H1 (cell line): ENCODE data around the gene VPS41. TPM values are rescaled to one million over a fixed set of nuclear protein-coding genes. Genes with fewer than 3 reads are reported as not detected.

Experiments used
- CTCF ChIA-PET: fragments of 300-600 bp; sonication (Branson Sonifier 250); formaldehyde crosslinking; loops from one replicate; lab custom pipeline; 2021; ENCODE audit not compliant: partially characterized antibody; lab: Charles Lee
- POLR2A ChIA-PET: fragments of 300-600 bp; sonication (Branson Sonifier 250); formaldehyde crosslinking; loops from one replicate; lab custom pipeline; 2021; ENCODE audit warnings: inconsistent platforms; ENCODE audit not compliant: partially characterized antibody; lab: Charles Lee
- DNase-seq, 2 experiments: peaks; one replicate each; pipeline versions ENCODE4 v3.0.0 to v3.0.0-alpha.2; 2010 to 2022; ENCODE audit warnings: low spot score in 2 of 2, low read depth in 1 of 2, mixed read lengths in 1 of 2
- FAIRE-seq: peaks from 2 replicates; lab custom pipeline; 2011; peaks lifted over from hg19 to GRCh38; lab: Jason Lieb, UNC
- H2AFZ ChIP-seq: 2 replicates; pipeline ENCODE4 v1.8.1; 2012; ENCODE audit warnings: low read length, inconsistent platforms
- H2AK5ac ChIP-seq: 2 replicates; pipeline ENCODE4 v1.6.1; 2013; ENCODE audit warnings: low read depth, low read length
- H2BK120ac ChIP-seq: replicated peaks from 2 replicates; pipeline ENCODE3; 2013; ENCODE audit warnings: low read depth, low read length, inconsistent platforms
- H2BK12ac ChIP-seq: 2 replicates; pipeline ENCODE4 v1.6.1; 2013; ENCODE audit warnings: low read depth, low read length
- H2BK15ac ChIP-seq: 2 replicates; pipeline ENCODE4 v1.6.1; 2013; ENCODE audit warnings: low read length
- H2BK20ac ChIP-seq: 2 replicates; pipeline ENCODE4 v1.6.1; 2013; ENCODE audit warnings: low read length
- H2BK5ac ChIP-seq: 2 replicates; pipeline ENCODE4 v1.6.1; 2013; ENCODE audit warnings: low read depth, low read length
- H3K14ac ChIP-seq: 2 replicates; pipeline ENCODE4 v1.6.1; 2013; ENCODE audit warnings: inconsistent platforms; ENCODE audit not compliant: insufficient read length
- H3K18ac ChIP-seq: 2 replicates; pipeline ENCODE4 v1.6.1; 2013; ENCODE audit warnings: low read length; ENCODE audit errors: extremely low read depth
- H3K23ac ChIP-seq: 2 replicates; pipeline ENCODE4 v1.6.1; 2013; ENCODE audit warnings: inconsistent platforms; ENCODE audit not compliant: insufficient read length
- H3K23me2 ChIP-seq: 2 replicates; pipeline ENCODE4 v1.6.1; 2013; ENCODE audit warnings: low read depth, low read length
- H3K27ac ChIP-seq: 2 replicates; pipeline ENCODE4 v1.6.1; 2011; ENCODE audit warnings: low read depth, low read length, inconsistent platforms
- H3K27me3 ChIP-seq, 4 experiments: replicated peaks in 1 of 4; 1 replicate in 1 of 4; 2 replicates in 3 of 4; pipeline versions ENCODE4 v1.6.1 to v1.8.1; 2011 to 2013; ENCODE audit warnings: low read length in 3 of 4, mild to moderate bottlenecking in 3 of 4, inconsistent platforms in 2 of 4, mixed read lengths in 2 of 4, moderate library complexity in 1 of 4; ENCODE audit not compliant: control insufficient read depth in 3 of 4, insufficient read depth in 3 of 4; ENCODE audit errors: extremely low read depth in 1 of 4
- H3K36me3 ChIP-seq, 4 experiments: 2 replicates each; pipeline versions ENCODE4 v1.6.1 to v1.8.1; 2011 to 2013; ENCODE audit warnings: mild to moderate bottlenecking in 4 of 4, low read length in 3 of 4, moderate library complexity in 2 of 4, control low read depth in 1 of 4, inconsistent platforms in 1 of 4; ENCODE audit not compliant: insufficient read depth in 4 of 4, control insufficient read depth in 2 of 4
- H3K4ac ChIP-seq: replicated peaks from 2 replicates; pipeline ENCODE3; 2013; ENCODE audit warnings: low read length, low read depth, mixed read lengths, inconsistent platforms; ENCODE audit not compliant: insufficient read length
- H3K4me1 ChIP-seq, 4 experiments: replicated peaks in 1 of 4; 1 replicate in 1 of 4; 2 replicates in 3 of 4; pipeline versions ENCODE4 v1.6.1 to v1.8.1; 2011 to 2013; ENCODE audit warnings: low read length in 3 of 4, inconsistent platforms in 2 of 4, mixed read lengths in 1 of 4; ENCODE audit not compliant: insufficient read depth in 4 of 4, control insufficient read depth in 3 of 4
- H3K4me2 ChIP-seq, 2 experiments: 2 replicates each; pipeline versions ENCODE4 v1.6.1 to v1.8.1; 2011 to 2013; ENCODE audit warnings: low read depth in 2 of 2, low read length in 2 of 2, control low read depth in 1 of 2, inconsistent platforms in 1 of 2, mild to moderate bottlenecking in 1 of 2; ENCODE audit not compliant: insufficient read depth in 1 of 2
- H3K4me3 ChIP-seq, 4 experiments: fragments of 200-600, 300-600 bp in 1 of 4; sonication (generic), shearing (Covaris generic), sonication (Bioruptor Twin) in 1 of 4; 2 replicates each; pipeline versions ENCODE4 v1.5.1 to v1.8.1; 2011 to 2016; ENCODE audit warnings: low read length in 4 of 4, low read depth in 3 of 4, control low read depth in 2 of 4, inconsistent platforms in 2 of 4, mild to moderate bottlenecking in 2 of 4, mixed read lengths in 1 of 4, moderate library complexity in 1 of 4; ENCODE audit not compliant: insufficient read depth in 2 of 4; ENCODE audit errors: extremely low read depth in 1 of 4
- H3K56ac ChIP-seq: replicated peaks from 2 replicates; pipeline ENCODE3; 2013; ENCODE audit warnings: low read depth, mild to moderate bottlenecking, mixed read lengths, low read length, inconsistent platforms; ENCODE audit not compliant: insufficient read length
- H3K79me1 ChIP-seq: 2 replicates; pipeline ENCODE4 v1.6.1; 2013; ENCODE audit warnings: low read depth, low read length, control low read depth
- H3K79me2 ChIP-seq, 2 experiments: 2 replicates each; pipeline versions ENCODE4 v1.6.1 to v1.8.1; 2012 to 2013; ENCODE audit warnings: low read length in 2 of 2, mild to moderate bottlenecking in 2 of 2, inconsistent platforms in 1 of 2; ENCODE audit not compliant: insufficient read depth in 2 of 2, control insufficient read depth in 1 of 2
- H3K9ac ChIP-seq, 4 experiments: replicated peaks in 1 of 4; 1 replicate in 1 of 4; 2 replicates in 3 of 4; pipeline versions ENCODE4 v1.6.1 to v1.8.1; 2011 to 2013; ENCODE audit warnings: low read depth in 3 of 4, low read length in 3 of 4, control low read depth in 2 of 4, mild to moderate bottlenecking in 2 of 4, moderate library complexity in 2 of 4, inconsistent platforms in 1 of 4; ENCODE audit errors: extremely low read depth in 1 of 4
- H3K9me3 ChIP-seq, 2 experiments: 2 replicates each; pipeline versions ENCODE4 v1.6.1 to v1.8.1; 2012 to 2013; ENCODE audit warnings: mild to moderate bottlenecking in 2 of 2, moderate library complexity in 2 of 2, control low read depth in 1 of 2, inconsistent platforms in 1 of 2, low read depth in 1 of 2, low read length in 1 of 2, mixed read lengths in 1 of 2; ENCODE audit not compliant: insufficient read depth in 2 of 2
- H4K20me1 ChIP-seq, 2 experiments: replicated peaks in 1 of 2; 2 replicates each; pipeline versions ENCODE3 to v1.8.1; 2011 to 2013; ENCODE audit warnings: inconsistent platforms in 2 of 2, low read length in 2 of 2, mild to moderate bottlenecking in 1 of 2; ENCODE audit not compliant: insufficient read depth in 2 of 2, control insufficient read depth in 1 of 2
- H4K5ac ChIP-seq: 2 replicates; pipeline ENCODE4 v1.6.1; 2013; ENCODE audit warnings: low read length, low read depth, mixed read lengths, inconsistent platforms; ENCODE audit not compliant: insufficient read length
- H4K8ac ChIP-seq: 2 replicates; pipeline ENCODE4 v1.8.0; 2013; ENCODE audit warnings: mild to moderate bottlenecking, moderate library complexity, low read length, inconsistent platforms; ENCODE audit not compliant: insufficient read depth; ENCODE audit errors: extremely low read depth
- H4K91ac ChIP-seq: replicated peaks from 2 replicates; pipeline ENCODE3; 2013; ENCODE audit warnings: low read length, mixed read lengths, inconsistent platforms; ENCODE audit not compliant: insufficient read length
- ATF3 ChIP-seq: IDR thresholded peaks from 2 replicates; pipeline ENCODE4 v1.6.1; 2011; ENCODE audit warnings: low read depth, mild to moderate bottlenecking, low read length; ENCODE audit not compliant: insufficient read depth
- CHD1 ChIP-seq: IDR thresholded peaks from 2 replicates; pipeline ENCODE4 v1.6.1; 2012; ENCODE audit warnings: low read depth, low read length, improper control_type of control experiment
- EZH2 ChIP-seq: fragments of 200-600 bp; sonication (generic); IDR thresholded peaks from 2 replicates; pipeline ENCODE4 v1.7.1; 2012; ENCODE audit warnings: low read depth, mild to moderate bottlenecking, moderate library complexity, low read length, inconsistent platforms; ENCODE audit not compliant: severe bottlenecking
- GTF2F1 ChIP-seq: IDR thresholded peaks from 2 replicates; pipeline ENCODE4 v1.6.1; 2012; ENCODE audit warnings: low read depth, low read length, improper control_type of control experiment, borderline replicate concordance
- HDAC6 ChIP-seq: IDR thresholded peaks from one replicate; pipeline ENCODE4 v1.7.1; 2012; ENCODE audit warnings: low read depth, mild to moderate bottlenecking, inconsistent platforms, low read length, moderate library complexity
- JUND ChIP-seq: IDR thresholded peaks from 2 replicates; pipeline ENCODE4 v1.6.1; 2011; ENCODE audit warnings: mild to moderate bottlenecking, improper control_type of control experiment, low read length
- KDM1A ChIP-seq: fragments of 200-600, 300-600 bp; sonication (generic); IDR thresholded peaks from 2 replicates; pipeline ENCODE4 v1.7.1; 2016; ENCODE audit warnings: mild to moderate bottlenecking, low read length, borderline replicate concordance
- MAFK ChIP-seq: IDR thresholded peaks from 2 replicates; pipeline ENCODE4 v1.6.1; 2012; ENCODE audit warnings: low read depth, mild to moderate bottlenecking, improper control_type of control experiment, low read length
- POU5F1 ChIP-seq: IDR thresholded peaks from 2 replicates; pipeline ENCODE4 v1.6.1; 2011; ENCODE audit warnings: low read depth, mild to moderate bottlenecking, low read length, moderate library complexity
- RAD21 ChIP-seq, 2 experiments: IDR thresholded peaks in 1 of 2; conservative IDR thresholded peaks in 1 of 2; 2 replicates each; pipeline ENCODE4 v1.6.1; 2011; ENCODE audit warnings: low read depth in 2 of 2, low read length in 2 of 2, improper control_type of control experiment in 1 of 2, inconsistent platforms in 1 of 2, mild to moderate bottlenecking in 1 of 2, moderate library complexity in 1 of 2
- RXRA ChIP-seq: IDR thresholded peaks from 2 replicates; pipeline ENCODE4 v1.6.1; 2011; ENCODE audit warnings: low read depth, mild to moderate bottlenecking, low read length, moderate library complexity; ENCODE audit not compliant: insufficient read depth
- SIRT6 ChIP-seq: IDR thresholded peaks from one replicate; pipeline ENCODE4 v1.7.1; 2012; ENCODE audit warnings: low read length, inconsistent platforms
- TAF7 ChIP-seq: optimal IDR thresholded peaks from 2 replicates; pipeline ENCODE3; 2011; ENCODE audit warnings: low read depth, mild to moderate bottlenecking, inconsistent platforms, low read length, moderate library complexity, borderline replicate concordance
- ZNF274 ChIP-seq: IDR thresholded peaks from 2 replicates; pipeline ENCODE4 v1.7.0; 2012; ENCODE audit warnings: low read length, borderline replicate concordance; ENCODE audit errors: extremely low read depth
- WGBS, 2 experiments: shearing (Covaris generic) in 1 of 2; methylation state at CpG; one replicate each; pipeline versions ENCODE4 v1.1.6 to v1.1.7; 2013 to 2015; ENCODE audit warnings: low lambda C conversion rate in 2 of 2, mixed read lengths in 2 of 2, inconsistent platforms in 1 of 2, low coverage in 1 of 2, missing lambda C conversion rate in 1 of 2; ENCODE audit not compliant: insufficient replicate concordance in 2 of 2, insufficient coverage in 1 of 2, insufficient read length in 1 of 2; ENCODE audit errors: extremely low coverage in 1 of 2, missing lambda C conversion rate in 1 of 2; 5-methylcytosine and 5-hydroxymethylcytosine counted together
- polyA plus RNA-seq, 7 experiments: library from polyadenylated mRNA; depleted of rRNA in 3 of 7; stranded (reverse) in 5 of 7; unstranded in 2 of 7; fragments of >200 nt in 5 of 7; fragments of 200-250 nt in 2 of 7; gene quantifications; 1 replicate in 5 of 7; 2 replicates in 1 of 7; 4 replicates in 1 of 7; pipeline versions ENCODE4 v1.2.1 to v1.2.3, GENCODE V29; 2011 to 2013; ENCODE audit warnings: missing spikeins in 2 of 7, mixed read lengths in 2 of 7
- total RNA-seq: library from RNA; stranded (reverse); fragmentation: NEBNext Ultra II Directional; extraction: Animal tissue kit (Norgen Biotek cat#: 25700); gene quantifications from 2 replicates; pipeline ENCODE4 v1.2.1, GENCODE V29; 2021

VPS41 gene
- total and polyA plus RNA-seq, 2 of the 8 experiments (the other 6 are each of a cell fraction or from before 2014, with no cell fraction given): 10.7 to 63.3 TPM

- DNase-seq: no peak
- FAIRE-seq: no peak
- H2BK120ac ChIP-seq: no peak overlapping the region
- no peak overlapping the region for H4K8ac ChIP-seq
- H3K9me3 ChIP-seq: no peaks in the 10 kb centered on the region
- peaks cover 5% of the 10 kb centered on the region for H3K79me1 ChIP-seq
- no peak overlapping the region for H2AFZ ChIP-seq
- H3K56ac ChIP-seq: no peak overlapping the region
- H3K23ac ChIP-seq: no peak overlapping the region
- no peak overlapping the region for H3K4me3 ChIP-seq
- H3K4ac ChIP-seq: no peak overlapping the region
- no peak overlapping the region for H4K91ac ChIP-seq
- no peak overlapping the region for H3K14ac ChIP-seq
- H4K5ac ChIP-seq: no peak overlapping the region
- ChIA-PET CTCF (interaction anchor here (1.1 to 1.5 kb wide), 2 partner anchors 20 to 30 kb away, joined by 3 to 5 read pairs; no protein-coding TSS in a partner anchor), POLR2A (no interaction called here)
- H3K4me1 ChIP-seq: peaks cover 0 to 9% (median 1%) of the 10 kb centered on the region in 4 experiments; a peak in 1 of 7 replicates
- H2BK20ac ChIP-seq: no peak overlapping the region
- no peak overlapping the region for H2BK12ac ChIP-seq
- H3K27ac ChIP-seq: no peak overlapping the region
- no peak overlapping the region for H2BK5ac ChIP-seq
- no peak overlapping the region for H3K4me2 ChIP-seq
- H3K27me3 ChIP-seq: no peaks in the 10 kb centered on the region
- H3K36me3 ChIP-seq: no peaks in the 10 kb centered on the region; a peak in 1 of 8 replicates
- peaks cover 3 to 5% of the 10 kb centered on the region in 2 experiments for H4K20me1 ChIP-seq
- WGBS, 2 experiments: 82% methylated on average over 2 of the region's 2 CpGs; no CpG with 5 or more reads in 1 of the 2 experiments
- no peak overlapping the region for H3K18ac ChIP-seq
- H2BK15ac ChIP-seq: no peak overlapping the region
- H3K23me2 ChIP-seq: no peaks in the 10 kb centered on the region
- H2AK5ac ChIP-seq: no peak overlapping the region
- peaks cover 0 to 29% of the 10 kb centered on the region in 2 experiments; a peak in 2 of 4 replicates for H3K79me2 ChIP-seq
- no peak overlapping the region for H3K9ac ChIP-seq
- no peak for TF ChIP-seq ATF3
- TF ChIP-seq CHD1: no peak
- TF ChIP-seq EZH2: no peak
- no peak for TF ChIP-seq RAD21 (IDR thresholded peaks at IDR 0.05 in 1 of 2, conservative IDR thresholded peaks at IDR 0.05 in 1 of 2; ENCODE audit: low read depth in 2 of 2, low read length in 2 of 2)
- no peak for TF ChIP-seq KDM1A
- no peak for TF ChIP-seq TAF7
- TF ChIP-seq RXRA: no peak
- no peak for TF ChIP-seq MAFK
- TF ChIP-seq HDAC6: no peak
- TF ChIP-seq ZNF274: no peak
- no peak for TF ChIP-seq JUND
- no peak for TF ChIP-seq SIRT6
- no peak for TF ChIP-seq GTF2F1
- TF ChIP-seq POU5F1: no peak
Observed at GRCh38 chr7:38902449-38902848, 6.5 kb downstream of the VPS41 start.
